Mononuclear cell (primary cell): ENCODE results near the gene C6orf132. TPM values are rescaled to one million over a fixed set of nuclear protein-coding genes. Genes with fewer than 3 reads are reported as not detected.
"Not testable (repeated sequence)": the region's sequence is repeated elsewhere in the genome, so short reads cannot be mapped to it uniquely, and the experiment has no call there.

Experiments
- H3K27me3 ChIP-seq: 2 replicates; pipeline ENCODE4 v1.6.0; 2011; ENCODE audit warnings: low read length, control low read depth; ENCODE audit not compliant: insufficient read depth
- H3K4me1 ChIP-seq: 2 replicates; pipeline ENCODE4 v1.5.1; 2011; ENCODE audit warnings: mild to moderate bottlenecking, low read length, control low read depth; ENCODE audit not compliant: insufficient read depth
- H3K4me3 ChIP-seq: 2 replicates; pipeline ENCODE4 v1.5.1; 2011; ENCODE audit warnings: mild to moderate bottlenecking, low read length, moderate library complexity
- H3K9me3 ChIP-seq: 2 replicates; pipeline ENCODE4 v1.5.1; 2011; ENCODE audit warnings: low read depth, mild to moderate bottlenecking, control low read depth, low read length
- total RNA-seq: library from RNA; depleted of rRNA; stranded (reverse); fragments of >200 nt; gene quantifications from one replicate; pipeline ENCODE4 v1.2.3, GENCODE V29; 2012

The C6orf132 gene
- total RNA-seq, 1 donor, result not detected

GRCh38 chr6:42152528-42153213 is 10.3 kb upstream of the C6orf132 start:
- not testable (repeated sequence) for H3K27me3 ChIP-seq, H3K4me1 ChIP-seq, H3K9me3 ChIP-seq, H3K4me3 ChIP-seq

- H3K27me3 ChIP-seq, result no peaks in the 10 kb centered on the region
- no peaks in the 10 kb centered on the region for H3K9me3 ChIP-seq
- H3K4me1 ChIP-seq, result no peaks in the 10 kb centered on the region
- no peak overlapping the region for H3K4me3 ChIP-seq
Measured at GRCh38 chr6:42152024-42152423, 9.6 kb upstream of the C6orf132 start.

GRCh38 chr6:42150254-42150653 is 7.8 kb upstream of the C6orf132 start:
- no peaks in the 10 kb centered on the region for H3K4me1 ChIP-seq
- H3K27me3 ChIP-seq, result no peaks in the 10 kb centered on the region
- H3K4me3 ChIP-seq, result no peak overlapping the region
- H3K9me3 ChIP-seq, result no peaks in the 10 kb centered on the region

GRCh38 chr6:42148058-42148457 is 5.6 kb upstream of the C6orf132 start:
- Histone ChIP-seq H3K4me3 (no peak overlapping the region), H3K27me3 (peaks cover 8% of the 10 kb centered on the region), H3K9me3 (no peaks in the 10 kb centered on the region), H3K4me1 (no peaks in the 10 kb centered on the region)

- peaks cover 8% of the 10 kb centered on the region for H3K4me1 ChIP-seq
- H3K4me3 ChIP-seq, result no peak overlapping the region
- H3K9me3 ChIP-seq, result no peaks in the 10 kb centered on the region
- H3K27me3 ChIP-seq, result peaks cover 17% of the 10 kb centered on the region
Measured at GRCh38 chr6:42147138-42147562, 4.7 kb upstream of the C6orf132 start.

- no peak overlapping the region for H3K4me3 ChIP-seq
- peaks cover 28% of the 10 kb centered on the region for H3K27me3 ChIP-seq
- no peaks in the 10 kb centered on the region for H3K9me3 ChIP-seq
- peaks cover 22% of the 10 kb centered on the region for H3K4me1 ChIP-seq
Measured at GRCh38 chr6:42141603-42142117, 760 bp downstream of the C6orf132 start.

GRCh38 chr6:42140756-42141602 is 1.4 kb downstream of the C6orf132 start:
- H3K4me1 ChIP-seq, result peaks cover 22% of the 10 kb centered on the region
- no peak overlapping the region for H3K4me3 ChIP-seq
- H3K9me3 ChIP-seq, result no peaks in the 10 kb centered on the region
- H3K27me3 ChIP-seq, result peaks cover 28% of the 10 kb centered on the region

GRCh38 chr6:42140032-42140431 is 2.4 kb downstream of the C6orf132 start:
- no peaks in the 10 kb centered on the region for H3K9me3 ChIP-seq
- H3K4me3 ChIP-seq, result no peak overlapping the region
- H3K27me3 ChIP-seq, result peaks cover 28% of the 10 kb centered on the region
- peaks cover 22% of the 10 kb centered on the region for H3K4me1 ChIP-seq

GRCh38 chr6:42138630-42139619 is 3.5 kb downstream of the C6orf132 start:
- H3K4me1 ChIP-seq, result peaks cover 22% of the 10 kb centered on the region
- no peaks in the 10 kb centered on the region for H3K9me3 ChIP-seq
- no peak overlapping the region for H3K4me3 ChIP-seq
- peaks cover 28% of the 10 kb centered on the region for H3K27me3 ChIP-seq

GRCh38 chr6:42138190-42138589 is 4.2 kb downstream of the C6orf132 start:
- Histone ChIP-seq H3K27me3 (peaks cover 20% of the 10 kb centered on the region), H3K9me3 (no peaks in the 10 kb centered on the region), H3K4me1 (peaks cover 22% of the 10 kb centered on the region), H3K4me3 (no peak overlapping the region)

- Histone ChIP-seq H3K4me3 (no peak overlapping the region), H3K4me1 (peaks cover 15% of the 10 kb centered on the region)
Measured at GRCh38 chr6:42137194-42137753, 5.1 kb downstream of the C6orf132 start.

GRCh38 chr6:42136508-42137193 is 5.8 kb downstream of the C6orf132 start:
- H3K9me3 ChIP-seq, result no peaks in the 10 kb centered on the region
- H3K4me3 ChIP-seq, result no peak overlapping the region
- H3K27me3 ChIP-seq, result peaks cover 6% of the 10 kb centered on the region
- peaks cover 10% of the 10 kb centered on the region for H3K4me1 ChIP-seq

More at GRCh38 chr6:42137194-42137753, 5.1 kb downstream of the C6orf132 start:
- Histone ChIP-seq H3K9me3 (no peaks in the 10 kb centered on the region), H3K27me3 (peaks cover 12% of the 10 kb centered on the region)

- Histone ChIP-seq H3K4me3 (no peak overlapping the region), H3K4me1 (peaks cover 10% of the 10 kb centered on the region), H3K9me3 (no peaks in the 10 kb centered on the region), H3K27me3 (no peaks in the 10 kb centered on the region)
Measured at GRCh38 chr6:42135722-42136121, 6.7 kb downstream of the C6orf132 start.

- peaks cover 4% of the 10 kb centered on the region for H3K4me1 ChIP-seq
- no peak overlapping the region for H3K4me3 ChIP-seq
- H3K27me3 ChIP-seq, result no peaks in the 10 kb centered on the region
- H3K9me3 ChIP-seq, result no peaks in the 10 kb centered on the region
Measured at GRCh38 chr6:42135161-42135560, 7.3 kb downstream of the C6orf132 start.
